ENCODE measurements around the gene LAMC3.

The LAMC3 gene

GRCh38 chr9:131008909-131009618 lies at the start of gene LAMC3:
TSS of gene LAMC3 (plus strand) at chr9:131009174. CDS start at chr9:131009215, 41 bp downstream.
- TF ChIP-seq CTCF (IDR thresholded peaks at IDR 0.05; ENCODE audit: borderline replicate concordance, control extremely low read depth, extremely low read depth, insufficient read depth, missing control alignments) = no peak
- DNase-seq (ENCODE audit: low spot score) = no peak
- in situ Hi-C loops (cut with MboI; ENCODE audit: low sequenced_read_pairs, unreplicated experiment) = no loop called here

GRCh38 chr9:130959809-130960334 lies 49.1 kb upstream of the LAMC3 start:
- in situ Hi-C loops (cut with MboI; ENCODE audit: low sequenced_read_pairs, unreplicated experiment) = no loop called here
- no peak for TF ChIP-seq CTCF (IDR thresholded peaks at IDR 0.05; ENCODE audit: borderline replicate concordance, control extremely low read depth, extremely low read depth, insufficient read depth, missing control alignments)
- no peak for DNase-seq (ENCODE audit: low spot score)

GRCh38 chr9:130960522-130961378 lies 48.2 kb upstream of the LAMC3 start:
- DNase-seq (ENCODE audit: low spot score) = no peak
- in situ Hi-C loops (cut with MboI; ENCODE audit: low sequenced_read_pairs, unreplicated experiment) = no loop called here
- TF ChIP-seq CTCF (IDR thresholded peaks at IDR 0.05; ENCODE audit: borderline replicate concordance, control extremely low read depth, extremely low read depth, insufficient read depth, missing control alignments) = no peak

- no peak for DNase-seq (ENCODE audit: low spot score)
- in situ Hi-C loops (cut with MboI; ENCODE audit: low sequenced_read_pairs, unreplicated experiment) = no loop called here
- TF ChIP-seq CTCF (IDR thresholded peaks at IDR 0.05; ENCODE audit: borderline replicate concordance, control extremely low read depth, extremely low read depth, insufficient read depth, missing control alignments) = no peak
These were observed 47.3 kb upstream of the LAMC3 start for GRCh38 chr9:130961511-130962300.

- in situ Hi-C loops (cut with MboI; ENCODE audit: low sequenced_read_pairs, unreplicated experiment) = no loop called here
- no peak for TF ChIP-seq CTCF (IDR thresholded peaks at IDR 0.05; ENCODE audit: borderline replicate concordance, control extremely low read depth, extremely low read depth, insufficient read depth, missing control alignments)
- DNase-seq (ENCODE audit: low spot score) = no peak
These were observed 46.3 kb upstream of the LAMC3 start for GRCh38 chr9:130962418-130963316.
